ENCODE measurements around the gene MYLK3.
A peak's percentile ranks its signal among the peaks of the same experiment; 100 is the strongest.
"Not testable (repeated sequence)": the region's sequence is repeated elsewhere in the genome, so short reads cannot be mapped to it uniquely, and the experiment has no call there.

MYLK3 gene

DNA sequence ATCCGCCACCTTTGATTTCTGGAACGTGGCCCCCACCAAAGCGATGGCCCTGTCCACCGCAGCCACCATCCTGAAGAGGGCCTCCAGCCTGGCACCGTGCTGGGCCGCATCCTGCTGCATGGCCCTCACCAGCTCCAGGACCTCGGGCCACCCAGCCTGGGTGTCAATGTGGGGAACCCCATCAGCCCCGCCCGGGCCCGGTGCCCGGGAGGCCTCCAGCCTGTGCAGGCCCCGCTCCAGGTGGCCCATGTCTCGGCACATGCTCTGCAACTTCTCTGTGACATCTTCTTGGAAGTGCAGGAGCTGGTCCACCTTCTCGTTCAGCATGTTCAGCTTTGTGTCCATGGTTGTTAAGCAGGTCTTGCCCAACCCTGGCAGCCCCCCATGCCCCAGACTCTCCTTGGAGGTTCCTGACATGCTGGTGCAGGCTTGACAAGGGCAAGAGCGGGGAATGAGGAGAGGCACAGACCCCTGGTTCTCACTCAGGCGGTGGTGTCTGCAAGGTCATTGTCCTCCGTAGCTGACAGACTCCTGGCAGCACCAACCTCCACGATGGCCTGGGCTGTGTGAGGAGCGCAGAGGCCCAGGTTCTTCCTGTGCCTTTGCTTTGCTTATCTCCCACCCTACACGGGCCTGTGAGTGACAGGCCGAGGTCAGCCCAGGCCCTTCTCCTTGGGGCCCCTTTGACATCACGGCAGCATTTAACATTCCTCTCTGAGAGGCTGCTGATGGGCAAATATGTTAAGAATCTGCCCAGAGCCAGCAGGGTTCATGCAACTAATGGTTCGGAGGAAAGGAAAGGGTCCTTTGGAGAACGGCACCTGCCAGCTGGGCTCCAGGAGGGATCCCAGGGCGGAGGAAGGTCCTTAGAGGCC lies at the start of gene MYLK3:
Gene MYLK3 (minus strand): TSS at position 568 of the 875 bp plus-strand sequence. CDS start 151 bp downstream, at position 417.
- no peak for DNase-seq

DNA sequence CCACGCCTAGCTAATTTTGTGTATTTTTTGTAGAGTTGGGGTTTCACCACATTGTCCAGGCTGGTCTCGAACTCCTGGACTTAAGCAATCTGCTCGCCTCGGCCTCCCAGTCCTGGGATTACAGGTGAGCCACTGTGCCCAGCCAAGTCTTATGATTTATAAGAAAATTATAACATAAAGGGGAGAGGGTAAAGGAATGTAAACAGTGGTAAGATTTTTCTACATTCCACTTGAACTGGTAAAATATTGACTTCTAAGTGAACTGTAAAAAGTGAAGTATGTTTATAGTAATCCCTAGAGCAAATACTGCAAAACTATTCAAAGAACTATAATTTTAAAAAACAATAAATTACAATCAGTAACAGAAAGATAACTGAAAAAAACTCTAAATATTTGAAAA lies 49.4 kb upstream of the MYLK3 start:
- DNase-seq: no peak

DNA sequence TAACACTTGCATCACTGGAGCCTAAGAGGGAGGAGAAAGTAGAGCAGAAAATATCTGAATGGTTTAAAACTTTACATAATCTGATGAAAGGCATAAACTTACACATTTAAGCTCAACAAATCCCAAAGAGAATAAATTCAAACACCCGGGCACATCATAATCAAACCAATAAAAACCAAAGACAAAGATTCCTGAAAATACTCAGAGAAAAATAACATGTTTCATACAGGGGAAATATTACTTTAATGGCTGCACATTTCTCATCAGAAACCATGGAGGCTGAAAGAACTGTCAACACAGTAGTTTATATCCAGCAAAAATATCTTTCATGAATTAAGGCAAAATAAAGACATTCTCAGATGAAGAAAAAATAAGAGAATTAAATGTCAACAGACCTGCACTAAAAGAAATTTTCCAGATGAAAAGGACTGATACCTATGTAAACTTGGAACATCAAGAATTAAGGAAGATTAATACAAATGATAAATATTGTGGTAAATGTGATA lies 48.7 kb upstream of the MYLK3 start:
- DNase-seq: no peak

DNA sequence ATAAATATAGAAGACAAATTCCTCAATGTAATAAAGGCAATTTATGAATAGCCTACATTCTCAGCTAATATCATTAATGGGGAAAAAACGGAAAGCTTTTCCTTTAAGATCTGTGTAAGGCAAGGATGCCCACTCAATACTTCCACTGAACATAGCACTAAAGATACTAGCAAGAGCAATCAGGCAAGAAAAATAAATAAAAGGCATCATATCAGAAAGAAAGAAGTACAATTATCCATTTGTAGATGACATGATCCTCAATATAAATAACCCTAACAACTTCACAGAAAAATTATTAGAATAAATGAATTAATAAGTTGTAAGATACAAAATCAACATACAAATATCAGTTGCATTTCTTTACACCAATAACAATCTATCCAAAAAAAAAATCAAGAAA lies 45.7 kb upstream of the MYLK3 start:
- no peak for DNase-seq

DNA sequence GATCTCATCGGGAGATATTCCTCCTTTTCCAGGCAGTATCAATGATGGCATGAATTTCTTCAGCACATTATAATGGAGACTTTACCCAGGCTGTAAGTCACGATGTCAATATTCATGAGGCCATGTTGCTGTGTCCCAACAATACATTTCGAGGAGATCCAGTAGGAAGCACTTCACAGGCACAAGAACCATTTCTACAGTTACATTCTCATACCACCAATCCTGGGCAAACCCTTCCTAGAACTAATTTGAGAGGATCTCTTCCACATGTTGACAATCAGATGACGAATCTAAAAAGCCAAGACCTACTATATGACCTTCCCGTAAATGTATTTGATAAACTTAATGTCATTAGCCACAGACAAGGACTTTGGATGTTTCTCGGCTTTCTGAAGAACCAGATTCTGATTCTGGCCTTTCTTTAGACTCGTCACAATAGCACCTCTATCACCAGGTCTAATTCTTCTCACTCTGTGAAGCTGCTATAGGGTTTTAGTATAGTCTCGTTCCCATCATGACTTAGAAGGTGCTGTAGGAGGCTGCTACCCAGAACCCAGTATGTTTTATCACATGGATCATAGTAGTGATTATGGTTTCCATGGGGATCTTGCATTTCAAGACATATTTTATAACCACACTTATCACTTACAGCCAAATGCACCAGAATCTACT lies 42.6 kb upstream of the MYLK3 start:
- DNase-seq: no peak

DNA sequence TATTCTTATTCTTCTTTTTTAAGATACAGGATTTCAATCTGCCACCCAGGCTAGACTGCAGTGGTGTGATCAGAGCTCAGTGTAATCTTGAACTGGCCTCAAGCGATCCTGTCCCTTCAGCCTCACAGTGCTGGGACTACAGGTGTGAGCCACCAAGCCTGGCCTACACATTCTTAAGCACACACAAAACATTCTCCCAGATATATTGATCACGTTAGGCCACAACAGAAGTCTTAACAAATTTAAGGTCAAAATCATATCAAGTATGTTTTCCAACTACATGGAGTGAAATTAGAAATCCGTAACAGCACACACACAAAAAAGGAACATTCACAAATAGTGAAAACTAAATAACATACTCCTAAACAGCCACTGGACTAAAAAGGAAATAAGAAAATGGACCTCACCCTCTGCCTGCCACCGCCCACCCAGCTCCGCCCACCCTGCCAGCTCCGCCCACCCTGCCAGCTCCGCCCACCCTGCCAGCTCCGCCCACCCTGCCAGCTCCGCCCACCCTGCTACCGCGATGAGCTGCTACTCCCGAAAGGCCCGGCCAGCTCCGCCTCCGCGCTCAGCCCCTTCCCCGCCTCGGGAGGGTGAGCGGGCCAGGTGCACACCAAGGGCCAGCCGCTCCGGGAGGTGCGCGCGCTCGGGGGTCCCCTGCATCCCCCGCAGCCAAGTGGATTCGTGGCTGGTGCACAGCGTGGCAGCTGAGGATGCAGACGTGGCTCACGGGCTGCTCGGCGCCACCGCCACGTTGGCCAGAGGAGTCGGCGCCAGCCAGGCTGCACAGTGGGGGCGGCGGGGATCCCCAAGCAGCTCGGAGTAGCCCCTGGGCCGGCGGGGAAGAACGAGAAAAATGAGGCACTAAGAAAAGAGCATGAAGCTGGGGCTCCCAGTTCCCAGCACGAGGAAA lies 41.6 kb upstream of the MYLK3 start:
- peak; percentile 9 for DNase-seq

DNA sequence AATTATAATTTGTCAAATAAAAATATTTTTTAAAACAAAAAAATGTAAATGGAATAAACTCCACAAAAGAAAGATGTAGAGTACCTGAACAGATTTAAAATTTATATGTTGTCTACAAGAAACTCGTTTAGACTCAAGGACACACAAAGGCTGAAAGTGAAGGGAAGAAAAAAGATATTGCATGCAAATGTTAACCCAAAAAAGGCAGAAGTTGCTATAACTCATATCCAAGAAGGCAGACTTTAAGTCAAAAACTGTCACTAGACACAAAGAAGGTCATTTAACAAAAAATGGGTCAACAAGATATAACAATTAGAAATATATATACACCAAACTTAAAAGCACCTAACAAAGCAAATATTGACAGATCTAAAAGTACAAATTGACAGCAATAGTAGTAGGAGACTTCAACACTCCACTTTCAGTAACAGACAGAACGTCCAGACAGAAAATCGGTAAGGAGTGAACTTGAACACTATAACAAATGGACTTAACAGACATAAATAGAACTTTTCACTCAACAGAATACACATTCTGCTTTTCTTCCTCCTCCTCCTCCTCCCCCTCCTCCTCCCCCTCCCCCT lies 40.8 kb upstream of the MYLK3 start:
- DNase-seq: no peak

DNA sequence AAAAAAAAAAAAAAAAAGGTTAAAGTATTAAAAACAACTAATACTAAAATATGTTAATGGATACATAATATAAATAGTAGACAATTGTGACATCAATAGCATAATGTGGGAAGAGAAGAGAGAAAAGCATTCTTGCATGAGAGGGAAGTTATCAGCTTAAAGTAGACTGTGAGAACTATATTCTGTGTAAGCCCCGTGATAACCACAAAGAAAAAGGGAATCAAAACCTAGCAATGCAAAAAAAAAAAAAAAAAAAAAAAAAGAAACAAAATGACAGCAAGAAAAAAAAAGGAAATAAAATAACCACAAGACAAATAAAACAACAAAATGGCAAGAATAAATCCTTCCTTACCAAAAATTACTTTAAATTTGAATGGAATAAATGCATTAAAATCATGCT lies 39.8 kb upstream of the MYLK3 start:
- DNase-seq: no peak

DNA sequence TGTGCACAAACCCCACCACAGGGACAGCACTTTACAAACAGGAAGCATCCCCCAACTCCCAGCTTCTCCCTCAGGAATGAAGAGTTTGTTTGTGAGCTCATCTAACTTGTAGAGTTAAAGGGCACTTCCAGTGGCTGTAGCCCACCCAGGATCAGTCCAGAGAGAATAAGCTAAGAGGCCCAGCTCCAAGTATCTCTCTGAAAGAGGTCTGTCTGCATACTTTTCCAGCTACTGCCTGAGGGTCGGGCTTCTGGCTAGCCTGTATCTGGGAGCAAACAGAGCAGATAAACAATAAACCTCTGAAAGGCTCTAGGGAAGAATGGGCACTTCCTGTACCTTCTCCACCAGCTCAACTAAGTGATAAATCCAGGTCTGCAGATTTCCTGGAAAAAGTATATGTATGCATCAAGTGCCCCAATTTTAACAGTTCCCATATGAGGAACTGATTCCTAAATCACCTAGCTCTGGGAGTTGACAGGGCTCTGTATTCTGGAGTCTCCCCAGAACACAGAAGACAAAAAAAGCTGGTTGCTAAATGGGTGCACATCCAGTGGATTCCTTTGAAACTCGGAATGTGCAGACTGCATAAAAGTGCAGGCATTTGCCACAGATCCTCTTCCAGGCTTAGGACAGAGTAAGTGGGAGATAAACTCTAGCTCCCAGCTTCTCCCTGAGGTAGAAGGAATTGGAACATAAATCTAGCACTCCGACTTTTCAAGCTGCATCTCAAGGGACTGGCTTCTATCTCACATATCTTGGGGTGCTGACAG lies 37.1 kb upstream of the MYLK3 start:
- DNase-seq: no peak

DNA sequence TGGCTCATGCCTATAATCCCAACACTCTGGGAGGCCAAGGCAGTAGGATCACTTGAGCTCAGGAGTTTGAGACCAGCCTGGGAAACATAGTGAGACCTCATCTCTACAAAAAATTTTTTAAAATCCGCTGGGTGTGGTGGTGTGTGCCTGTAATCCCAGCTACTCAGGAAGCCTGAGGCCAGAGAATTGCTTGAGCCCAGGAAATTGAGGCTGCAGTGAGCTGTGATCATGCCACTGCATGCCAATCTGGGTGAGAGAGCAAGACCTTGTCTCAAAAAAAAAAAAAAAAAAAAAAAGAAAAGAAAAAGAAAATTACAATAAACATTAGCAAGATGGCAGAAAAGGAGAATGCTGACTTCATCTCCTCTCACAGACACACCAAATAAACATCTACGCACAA lies 36.4 kb upstream of the MYLK3 start:
- DNase-seq: not testable (repeated sequence)

DNA sequence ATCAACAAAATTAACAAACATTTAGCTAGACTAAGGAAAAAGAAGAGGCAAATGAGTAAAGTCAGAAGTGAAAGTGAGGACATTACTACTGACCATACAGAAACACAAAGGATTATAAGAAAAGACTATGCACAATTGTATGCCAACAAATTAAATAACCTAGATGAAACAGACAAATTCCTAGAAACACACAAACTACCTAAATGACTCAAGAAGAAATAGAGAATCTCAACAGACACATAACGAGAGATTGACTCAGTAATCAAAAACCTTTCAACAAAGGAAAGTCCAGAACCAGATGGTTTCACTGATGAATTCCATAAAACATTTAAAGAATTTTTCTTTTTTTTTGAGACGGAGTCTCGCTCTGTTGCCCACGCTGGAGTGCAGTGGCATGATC lies 35.7 kb upstream of the MYLK3 start:
- DNase-seq: no peak

DNA sequence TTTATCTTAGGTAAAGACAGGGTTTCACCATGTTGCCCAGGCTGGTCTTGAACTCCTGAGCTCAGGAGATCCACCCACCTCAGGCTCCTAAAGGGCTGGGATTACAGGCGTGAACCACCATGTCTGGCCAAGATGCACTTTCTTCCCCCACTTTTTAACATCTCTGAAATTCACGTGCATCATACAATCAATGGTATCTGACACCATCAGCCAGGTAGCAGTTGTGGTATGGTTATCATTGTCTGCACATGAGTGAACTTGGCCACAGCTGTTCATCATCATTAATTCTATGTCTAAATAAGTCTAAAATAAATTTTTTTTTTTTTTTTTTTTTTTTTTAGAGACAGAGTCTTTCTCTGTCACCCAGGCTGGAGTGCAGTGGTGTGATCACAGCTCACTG lies 34.2 kb upstream of the MYLK3 start:
- DNase-seq: no peak

DNA sequence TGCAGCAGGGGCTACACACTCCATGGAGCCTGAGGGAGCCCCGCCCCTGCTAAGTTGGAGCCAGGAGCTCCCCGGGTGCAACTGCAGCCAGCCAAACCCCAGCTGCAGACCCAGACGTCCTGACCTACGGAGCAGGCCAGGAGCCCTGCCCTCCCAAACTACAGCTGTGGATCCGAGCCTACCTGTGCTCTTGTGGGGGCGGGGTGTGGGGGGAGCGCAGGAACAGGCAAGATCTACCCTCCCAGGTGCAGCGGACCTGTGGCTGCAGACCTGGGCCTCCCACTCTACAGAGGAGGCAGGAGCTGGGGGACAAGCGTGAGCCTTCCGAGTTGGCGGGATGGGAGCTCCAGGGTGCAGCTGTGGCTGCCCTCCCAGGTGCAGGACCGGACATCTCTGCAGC lies 29.7 kb upstream of the MYLK3 start:
- no peak for DNase-seq

DNA sequence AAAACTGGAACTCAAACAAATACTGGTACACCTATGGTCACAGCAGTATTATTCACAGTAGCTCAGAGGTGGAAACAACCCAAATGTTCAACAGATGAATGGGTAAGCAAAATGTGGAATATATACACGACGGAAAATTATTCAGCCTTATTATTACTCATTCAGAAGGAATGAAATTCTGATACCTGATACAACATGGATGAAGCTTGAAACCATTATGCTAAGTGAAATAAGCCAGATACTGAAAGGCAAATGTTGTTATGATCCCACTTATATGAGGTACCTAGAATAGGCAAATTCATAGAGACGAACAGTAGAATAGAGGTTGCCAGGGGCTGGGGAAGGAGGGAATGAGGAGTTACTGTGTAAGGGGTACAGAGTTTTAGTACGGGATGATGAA lies 27.1 kb upstream of the MYLK3 start:
- DNase-seq: no peak

DNA sequence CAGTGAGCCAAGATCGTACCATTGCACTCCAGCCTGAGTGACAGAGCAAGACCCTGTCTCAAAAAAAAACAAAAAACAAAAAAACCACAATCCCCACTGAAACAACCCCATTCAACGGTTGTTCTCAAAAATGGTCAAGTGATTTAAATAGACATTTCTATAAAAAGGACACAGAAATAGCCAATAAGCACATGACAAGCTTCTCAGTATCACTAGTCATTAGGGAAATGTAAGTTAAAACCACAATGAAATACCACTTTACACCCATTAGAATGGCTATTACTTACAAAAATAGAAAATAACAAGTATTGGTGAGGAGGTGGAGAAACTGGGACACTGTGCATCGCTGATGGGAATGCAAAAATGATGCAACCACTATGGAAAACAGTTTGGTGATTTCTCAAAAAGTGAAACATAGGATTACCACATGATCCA lies 26.6 kb upstream of the MYLK3 start:
- no peak for DNase-seq

DNA sequence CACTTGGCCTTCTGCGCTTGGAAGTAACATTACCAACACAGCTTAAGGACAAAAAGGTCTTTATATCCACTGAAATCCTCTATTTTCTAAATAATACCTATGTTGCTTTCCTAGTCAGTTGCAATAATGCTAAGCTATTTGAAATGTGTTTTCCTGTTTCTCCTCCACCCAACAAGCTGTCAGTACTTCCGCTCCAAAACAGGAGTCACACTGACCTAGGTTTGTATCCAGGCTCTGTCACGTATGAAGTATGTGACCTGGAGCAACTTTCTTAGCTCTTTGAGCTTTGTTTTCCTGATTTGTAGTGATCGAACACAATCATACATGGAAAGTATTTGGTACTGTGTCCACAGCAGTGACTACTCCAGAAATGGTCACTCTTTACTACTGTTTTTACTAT lies 24.3 kb upstream of the MYLK3 start:
- DNase-seq: no peak

DNA sequence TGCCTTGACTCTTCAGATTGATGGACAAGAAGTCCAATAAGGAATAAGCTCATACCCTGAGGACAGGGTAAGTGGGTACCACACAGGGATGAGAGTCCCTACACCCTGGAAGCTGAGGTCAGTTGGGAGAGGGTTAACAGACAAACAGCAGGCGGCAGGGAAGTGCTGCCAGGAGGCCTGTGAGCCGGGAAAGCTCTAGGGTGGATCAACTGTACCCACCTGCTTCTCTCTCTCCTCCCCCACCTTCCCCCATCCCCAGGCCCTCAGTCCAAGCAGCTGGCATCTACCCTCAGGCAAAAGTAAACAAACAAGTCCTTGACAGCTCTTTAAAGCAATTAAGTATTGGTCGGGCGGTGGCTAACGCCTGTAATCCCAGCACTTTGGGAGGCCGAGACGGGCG lies 20.7 kb upstream of the MYLK3 start:
- DNase-seq: no peak

DNA sequence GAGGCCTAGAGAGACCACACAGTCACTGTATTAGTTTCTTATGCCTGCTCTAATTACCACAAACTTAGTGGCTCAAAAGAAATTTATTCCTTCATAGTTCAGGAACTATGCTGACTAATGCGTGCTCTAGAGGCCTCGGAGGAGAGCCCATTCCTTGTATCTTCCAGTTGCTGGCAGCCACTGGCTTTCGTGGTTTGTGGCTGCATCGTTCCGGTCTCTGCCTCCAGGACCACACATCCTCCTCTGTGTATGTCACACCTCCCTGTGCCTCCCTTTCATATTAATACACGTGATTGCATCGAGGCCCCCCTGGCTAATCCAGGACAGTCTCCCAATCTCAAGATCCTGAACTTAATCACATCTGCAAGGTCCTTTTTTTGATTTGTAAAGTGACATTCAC lies 16.9 kb upstream of the MYLK3 start:
- DNase-seq: no peak

DNA sequence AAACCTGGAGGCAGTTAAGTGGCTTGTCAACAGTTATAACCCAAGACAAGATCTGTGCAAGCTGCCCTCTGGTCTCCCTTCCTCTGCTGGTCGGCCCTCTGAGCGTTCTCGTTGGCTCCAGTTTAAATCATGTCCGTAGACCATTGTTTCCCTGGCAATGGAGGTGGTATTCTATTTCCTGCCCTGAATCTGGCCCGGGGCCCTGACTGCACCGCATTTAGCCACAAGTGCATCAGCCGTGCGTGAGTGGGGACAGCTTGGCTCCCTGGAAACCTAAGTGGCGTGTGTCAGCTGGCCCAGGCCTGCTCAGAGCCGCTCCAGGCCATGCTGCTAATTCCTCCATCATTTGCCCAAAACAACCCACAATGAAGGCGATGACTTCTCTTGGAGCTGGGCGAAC lies 15.0 kb upstream of the MYLK3 start:
- DNase-seq: no peak

DNA sequence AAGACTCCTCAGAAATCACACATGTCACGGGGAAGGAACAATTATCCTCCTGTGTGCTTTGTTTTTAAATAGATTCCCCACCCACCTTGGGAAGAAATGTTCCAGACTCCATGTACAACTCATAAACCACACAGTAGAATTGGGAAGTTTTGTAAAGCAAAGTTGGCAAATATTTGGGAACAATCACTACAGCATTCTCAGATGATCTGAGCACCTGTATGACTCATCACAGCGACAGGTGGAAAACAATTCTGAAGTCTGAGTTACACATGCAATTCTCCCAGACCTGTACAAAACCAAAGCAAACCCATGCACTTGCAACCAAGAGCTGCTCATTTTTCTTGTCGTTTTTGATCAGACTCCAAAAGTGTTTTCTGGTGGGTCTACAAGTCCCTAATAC lies 14.4 kb upstream of the MYLK3 start:
- DNase-seq: no peak

DNA sequence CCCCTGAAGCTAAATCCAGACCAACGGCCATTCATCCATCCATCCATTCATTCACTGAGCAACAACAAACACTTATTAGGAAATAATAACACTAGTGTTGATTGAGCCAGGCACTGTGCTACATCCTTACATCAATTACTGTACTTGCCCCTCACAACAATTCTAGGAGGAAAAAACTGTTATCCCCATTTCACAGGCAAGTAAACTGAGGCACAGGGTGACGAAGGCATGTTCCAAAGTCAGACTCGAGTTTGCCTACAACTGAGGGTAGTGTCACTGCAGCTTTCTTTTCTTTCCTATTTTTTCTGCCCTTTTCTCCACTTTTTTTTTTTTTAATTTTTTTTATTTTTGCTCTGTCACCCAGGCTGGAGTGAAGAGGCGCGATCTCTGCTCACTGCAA lies 11.2 kb upstream of the MYLK3 start:
- DNase-seq: no peak
